22Rv1 (cell line): ENCODE data around the gene TNPO3.

Experiments
- CTCF ChIP-seq: fragments of 450-650 bp; IDR thresholded peaks from 2 replicates; pipeline ENCODE4 v1.5.1; 2017; ENCODE audit warnings: mild to moderate bottlenecking
- ZFX ChIP-seq: fragments of 450-650 bp; IDR thresholded peaks from 2 replicates; pipeline ENCODE4 v1.6.1; 2017; ENCODE audit warnings: antibody characterized with exemption, borderline replicate concordance

DNA sequence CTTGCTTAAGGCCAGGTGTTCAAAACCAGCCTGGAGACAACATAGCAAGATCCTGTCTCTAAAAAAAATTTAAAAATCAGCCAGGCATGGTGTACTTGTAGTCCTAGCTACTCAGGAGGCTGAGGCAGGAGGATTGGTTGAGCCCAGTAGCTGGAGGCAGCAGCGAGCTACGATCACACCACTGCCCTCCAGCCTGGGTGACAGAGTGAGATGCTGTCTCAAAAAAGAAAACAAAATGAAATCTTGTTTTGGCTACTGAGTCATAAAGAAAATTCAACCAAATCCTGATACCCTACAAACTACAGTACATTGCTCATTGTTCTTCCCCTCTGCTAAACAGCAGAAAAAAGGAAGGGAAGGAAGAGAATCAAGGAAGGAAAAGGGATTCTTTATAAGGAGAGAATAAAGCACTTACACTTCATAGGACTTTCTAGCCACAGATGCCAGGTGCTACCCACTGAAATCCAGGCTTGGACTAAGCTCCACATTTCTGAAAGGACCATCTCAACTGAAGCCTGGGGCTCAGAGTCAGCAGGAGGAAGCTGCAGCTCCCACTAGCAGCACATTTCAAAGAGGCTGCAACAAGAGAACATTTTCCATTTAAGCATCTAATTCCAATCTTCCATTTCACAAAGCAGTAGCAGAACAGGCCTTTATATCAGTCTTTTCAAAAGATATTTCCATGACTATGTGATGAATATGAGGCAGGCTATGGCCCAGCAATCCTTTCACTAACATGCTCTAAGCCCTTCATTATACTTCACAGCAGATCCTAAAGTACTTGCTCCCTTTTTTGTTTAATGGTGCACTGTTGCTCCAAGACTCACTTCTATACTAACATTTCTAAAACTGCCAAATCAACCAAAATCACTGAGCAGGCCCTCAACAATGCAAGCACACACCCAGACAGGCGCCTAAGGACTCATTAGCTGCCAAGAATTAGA, 13.5 kb downstream of the TNPO3 start:
- TF ChIP-seq CTCF (no peak), ZFX (no peak)
